Measurements from ENCODE around the gene FANCD2.
"Not testable (repeated sequence)": the region's sequence is repeated elsewhere in the genome, so short reads cannot be mapped to it uniquely, and the experiment has no call there.

FANCD2 gene

GRCh38 chr3:10017636-10018292, 8.5 kb upstream of the FANCD2 start:
- no peak for DNase-seq

GRCh38 chr3:10018806-10019205, 7.4 kb upstream of the FANCD2 start:
- not testable (repeated sequence) for DNase-seq

GRCh38 chr3:10019326-10019725, 6.9 kb upstream of the FANCD2 start:
- DNase-seq: no peak

- DNase-seq: no peak
Measured at GRCh38 chr3:10021856-10022775, 4.1 kb upstream of the FANCD2 start.

GRCh38 chr3:10023587-10024310, 2.5 kb upstream of the FANCD2 start:
- no peak for DNase-seq

- no peak for DNase-seq
Measured at GRCh38 chr3:10025205-10026083, 793 bp upstream of the FANCD2 start.

GRCh38 chr3:10041034-10041433, 14.8 kb downstream of the FANCD2 start:
- no peak for DNase-seq

GRCh38 chr3:10047876-10048275, 21.6 kb downstream of the FANCD2 start:
- no peak for DNase-seq

GRCh38 chr3:10053054-10053453, 26.8 kb downstream of the FANCD2 start:
- not testable (repeated sequence) for DNase-seq

- DNase-seq: no peak
Measured at GRCh38 chr3:10055097-10055496, 28.9 kb downstream of the FANCD2 start.

- not testable (repeated sequence) for DNase-seq
Measured at GRCh38 chr3:10070077-10070476, 43.8 kb downstream of the FANCD2 start.

GRCh38 chr3:10074666-10075065, 48.4 kb downstream of the FANCD2 start:
- DNase-seq: no peak

GRCh38 chr3:10081871-10082270, 55.6 kb downstream of the FANCD2 start:
- no peak for DNase-seq

- no peak for DNase-seq
Measured at GRCh38 chr3:10085738-10086137, 59.5 kb downstream of the FANCD2 start.

GRCh38 chr3:10088256-10088655, 62.0 kb downstream of the FANCD2 start:
- no peak for DNase-seq

- DNase-seq: no peak
Measured at GRCh38 chr3:10090179-10090578, 63.9 kb downstream of the FANCD2 start.

GRCh38 chr3:10090774-10091173, 64.5 kb downstream of the FANCD2 start:
- not testable (repeated sequence) for DNase-seq

- not testable (repeated sequence) for DNase-seq
Measured at GRCh38 chr3:10091387-10091786, 65.2 kb downstream of the FANCD2 start.

GRCh38 chr3:10093678-10094077, 67.4 kb downstream of the FANCD2 start:
- no peak for DNase-seq

- no peak for DNase-seq
Measured at GRCh38 chr3:10099041-10099440, 72.8 kb downstream of the FANCD2 start.

GRCh38 chr3:10106919-10107318, 80.7 kb downstream of the FANCD2 start:
- no peak for DNase-seq

- DNase-seq: no peak
Measured at GRCh38 chr3:10108091-10108490, 81.9 kb downstream of the FANCD2 start, which contains the start of gene FANCD2OS. Gene FANCD2OS (minus strand): TSS chr3:10108255. CDS start chr3:10104774, 3,481 bp downstream.

Data from NCI-H510A treated with DMSO at 0.1 percent for 48 hours (cell line).